Measurements from ENCODE around the gene TLE1.

GRCh38 chr9:81602887-81603680, 86.3 kb downstream of the TLE1 start:
- no peak for TF ChIP-seq JUND (IDR thresholded peaks at IDR 0.05; ENCODE audit: low read depth, low read length)
- TF ChIP-seq RFX5 (IDR thresholded peaks at IDR 0.05; ENCODE audit: low read depth, low read length): no peak
- TF ChIP-seq POLR2AphosphoS5 (IDR thresholded peaks at IDR 0.05; ENCODE audit: low read length): no peak
- TF ChIP-seq CREB1 (IDR thresholded peaks at IDR 0.05; ENCODE audit: low read depth): no peak

Data from GM12878 (cell line).